Liver (tissue), 3 donors: ENCODE results near the gene TANGO2.

ENCODE experiments used
- ATF3 ChIP-seq: IDR thresholded peaks from 2 replicates; pipeline ENCODE4 v1.6.1; 2016; ENCODE audit warnings: antibody characterized with exemption
- CTCF ChIP-seq: fragments of 150-350 bp; IDR thresholded peaks from 2 replicates; pipeline ENCODE4 v1.5.1; 2017; ENCODE audit warnings: improper control_type of control experiment, low read depth, low read length; ENCODE audit not compliant: missing input control
- FOXA1 ChIP-seq: IDR thresholded peaks from 2 replicates; pipeline ENCODE4 v1.6.1; 2016; ENCODE audit warnings: antibody characterized with exemption
- GABPA ChIP-seq, 2 donors: IDR thresholded peaks in 1 of 2; conservative IDR thresholded peaks in 1 of 2; 2 replicates each; pipeline ENCODE4 v1.6.1; 2016; ENCODE audit warnings: antibody characterized with exemption in 2 of 2, mild to moderate bottlenecking in 1 of 2, moderate library complexity in 1 of 2
- HNF4G ChIP-seq: IDR thresholded peaks from 2 replicates; pipeline ENCODE4 v1.6.1; 2016; ENCODE audit warnings: antibody characterized with exemption
- JUND ChIP-seq, 2 donors: IDR thresholded peaks; 2 replicates each; pipeline ENCODE4 v1.6.1; 2016; ENCODE audit warnings: antibody characterized with exemption in 2 of 2
- MAX ChIP-seq: IDR thresholded peaks from 2 replicates; pipeline ENCODE4 v1.6.1; 2016; ENCODE audit warnings: antibody characterized with exemption
- RAD21 ChIP-seq, 2 donors: IDR thresholded peaks; 2 replicates each; pipeline ENCODE4 v1.6.1; 2016; ENCODE audit warnings: antibody characterized with exemption in 2 of 2, mild to moderate bottlenecking in 2 of 2
- REST ChIP-seq: IDR thresholded peaks from 2 replicates; pipeline ENCODE4 v1.6.1; 2016; ENCODE audit warnings: antibody characterized with exemption, mild to moderate bottlenecking
- SP1 ChIP-seq: IDR thresholded peaks from 2 replicates; pipeline ENCODE4 v1.6.1; 2018; ENCODE audit warnings: antibody characterized with exemption, mild to moderate bottlenecking
- TAF1 ChIP-seq: conservative IDR thresholded peaks from 2 replicates; pipeline ENCODE4 v1.6.1; 2016; ENCODE audit warnings: antibody characterized with exemption, mild to moderate bottlenecking
- YY1 ChIP-seq: IDR thresholded peaks from 2 replicates; pipeline ENCODE4 v1.6.1; 2016; ENCODE audit warnings: antibody characterized with exemption, mild to moderate bottlenecking
- ZBTB33 ChIP-seq: IDR thresholded peaks from 2 replicates; pipeline ENCODE4 v1.6.1; 2016; ENCODE audit warnings: antibody characterized with exemption
- donor health status: healthy.
- donor health status: healthy.

- TF ChIP-seq CTCF (no peak), TAF1 (no peak), MAX (no peak), REST (no peak), ZBTB33 (no peak), JUND (IDR thresholded peaks at IDR 0.05) (no peak), SP1 (no peak), RAD21 (IDR thresholded peaks at IDR 0.05) (no peak), FOXA1 (no peak), YY1 (no peak), HNF4G (no peak), ATF3 (no peak), GABPA (IDR thresholded peaks at IDR 0.05 in 1 of 2, conservative IDR thresholded peaks at IDR 0.05 in 1 of 2) (no peak)
These were observed 4.7 kb downstream of the TANGO2 start for GRCh38 chr22:20025401-20026203.
